B cell (primary cell): ENCODE data around the gene CDYL. TPM values are rescaled to one million over a fixed set of nuclear protein-coding genes. Genes with fewer than 3 reads are reported as not detected.
A peak's percentile ranks its signal among the peaks of the same experiment; 100 is the strongest.
"Not testable (repeated sequence)": the region's sequence is repeated elsewhere in the genome, so short reads cannot be mapped to it uniquely, and the experiment has no call there.

Experiments
- ATAC-seq: fragments of 200-7000 bp; cut with Tn5 transposase; one replicate; pipeline ENCODE4 v1.10.0; 2021; ENCODE audit warnings: low read depth, mild to moderate bottlenecking, moderate number of reproducible peaks, moderate library complexity
- CTCF ChIA-PET: fragments of 350-600 bp; sonication (Branson Sonifier 250); formaldehyde crosslinking; loops from one replicate; lab custom pipeline; 2021; ENCODE audit warnings: antibody characterized with exemption, inconsistent platforms; lab: Charles Lee
- POLR2A ChIA-PET: fragments of 350-600 bp; sonication (Branson Sonifier 250); formaldehyde crosslinking; loops from one replicate; lab custom pipeline; 2021; ENCODE audit warnings: antibody characterized with exemption; lab: Charles Lee
- DNase-seq: peaks from one replicate; pipeline ENCODE4 v3.0.0; 2013
- H2AFZ ChIP-seq: 2 replicates; pipeline ENCODE4 v1.6.1; 2012; ENCODE audit warnings: mild to moderate bottlenecking, low read depth, low read length; ENCODE audit not compliant: insufficient read depth, poor library complexity, severe bottlenecking
- H3K27ac ChIP-seq, 2 donors: 1 replicate in 1 of 2; 2 replicates in 1 of 2; pipeline ENCODE4 v1.5.1; 2012 to 2013; ENCODE audit warnings: low read length in 2 of 2, mild to moderate bottlenecking in 2 of 2, moderate library complexity in 1 of 2
- H3K27me3 ChIP-seq, 4 experiments: fragments of 200-600 bp in 1 of 4; sonication (generic) in 1 of 4; replicated peaks in 1 of 4; 1 replicate in 2 of 4; 2 replicates in 2 of 4; pipeline versions ENCODE4 v1.6.1 to v1.7.0; 2013 to 2016; ENCODE audit warnings: low read length in 3 of 4, mild to moderate bottlenecking in 2 of 4, mixed read lengths in 1 of 4, moderate library complexity in 1 of 4; ENCODE audit not compliant: insufficient read depth in 4 of 4, control insufficient read depth in 3 of 4; ENCODE audit errors: control extremely low read depth in 1 of 4
- H3K36me3 ChIP-seq, 2 experiments: replicated peaks in 1 of 2; 1 replicate in 1 of 2; 2 replicates in 1 of 2; pipeline versions ENCODE4 v1.6.1 to v1.7.1; 2013; ENCODE audit warnings: low read length in 1 of 2; ENCODE audit not compliant: insufficient read depth in 2 of 2, control insufficient read depth in 1 of 2; ENCODE audit errors: control extremely low read depth in 1 of 2, extremely low read depth in 1 of 2
- H3K4me1 ChIP-seq, 2 donors: fragments of 200-600 bp in 1 of 2; sonication (generic) in 1 of 2; 1 replicate in 1 of 2; 2 replicates in 1 of 2; pipeline versions ENCODE4 v1.5.1 to v1.6.1; 2013 to 2017; ENCODE audit warnings: low read length in 2 of 2; ENCODE audit not compliant: control insufficient read depth in 2 of 2, insufficient read depth in 2 of 2
- H3K4me2 ChIP-seq: replicated peaks from 2 replicates; pipeline ENCODE3; 2012; ENCODE audit warnings: mild to moderate bottlenecking, low read depth, low read length; ENCODE audit not compliant: poor library complexity, severe bottlenecking
- H3K4me3 ChIP-seq, 5 experiments: fragments of 200-600 bp in 1 of 5; sonication (generic) in 1 of 5; 1 replicate in 3 of 5; 2 replicates in 2 of 5; pipeline versions ENCODE4 v1.5.1 to v1.7.0; 2011 to 2016; ENCODE audit warnings: low read length in 4 of 5, mild to moderate bottlenecking in 4 of 5, low read depth in 2 of 5, control low read depth in 1 of 5, moderate library complexity in 1 of 5; ENCODE audit not compliant: insufficient read depth in 1 of 5; ENCODE audit errors: control extremely low read depth in 1 of 5, extremely low read depth in 1 of 5
- H3K79me2 ChIP-seq: fragments of 200-600 bp; sonication (generic); one replicate; pipeline ENCODE4 v1.6.0; 2016; ENCODE audit warnings: low read length; ENCODE audit not compliant: control insufficient read depth, insufficient read depth
- H3K9ac ChIP-seq: fragments of 200-600 bp; sonication (generic); 2 replicates; pipeline ENCODE4 v1.6.1; 2017; ENCODE audit warnings: mild to moderate bottlenecking, low read length, moderate library complexity
- H3K9me3 ChIP-seq, 3 donors: one replicate each; pipeline versions ENCODE4 v1.6.1 to v1.7.1; 2013; ENCODE audit warnings: low read length in 2 of 3; ENCODE audit not compliant: control insufficient read depth in 2 of 3, insufficient read depth in 1 of 3; ENCODE audit errors: control extremely low read depth in 1 of 3
- H4K20me1 ChIP-seq: 2 replicates; pipeline ENCODE4 v1.6.0; 2012; ENCODE audit warnings: mild to moderate bottlenecking, low read length; ENCODE audit not compliant: insufficient read depth, control insufficient read depth, poor library complexity, severe bottlenecking
- H3K27ac Mint-ChIP-seq: one replicate; pipeline ENCODE4 v1.8.0; 2021; ENCODE audit warnings: mixed read lengths
- H3K27me3 Mint-ChIP-seq: one replicate; pipeline ENCODE4 v1.8.0; 2021; ENCODE audit warnings: mixed read lengths
- H3K4me1 Mint-ChIP-seq: one replicate; pipeline ENCODE4 v1.8.0; 2021; ENCODE audit warnings: mixed read lengths
- H3K4me3 Mint-ChIP-seq: one replicate; pipeline ENCODE4 v1.8.0; 2021; ENCODE audit warnings: mixed read lengths
- H3K9me3 Mint-ChIP-seq: one replicate; pipeline ENCODE4 v1.8.0; 2022; ENCODE audit warnings: mixed read lengths; ENCODE audit not compliant: insufficient read depth
- CTCF ChIP-seq: fragments of 200-600 bp; IDR thresholded peaks from one replicate; pipeline ENCODE4 v1.8.0; 2022; ENCODE audit warnings: antibody characterized with exemption, mild to moderate bottlenecking
- EZH2 ChIP-seq: IDR thresholded peaks from 2 replicates; pipeline ENCODE4 v1.6.1; 2012; ENCODE audit warnings: borderline replicate concordance, low read depth, mild to moderate bottlenecking, moderate library complexity, low read length; ENCODE audit not compliant: insufficient read depth, poor library complexity, severe bottlenecking
- WGBS: methylation state at CpG from one replicate; pipeline ENCODE4 v1.1.5; 2013; ENCODE audit warnings: missing lambda C conversion rate; ENCODE audit not compliant: insufficient coverage; 5-methylcytosine and 5-hydroxymethylcytosine counted together
- intact Hi-C: fragments of 100-400 bp; cut with micrococcal nuclease; formaldehyde crosslinking; loops from one replicate; pipeline ENCODE4 v1.10.0; 2022
- polyA plus RNA-seq: library from polyadenylated mRNA; depleted of rRNA; stranded (reverse); fragments of >200 nt; gene quantifications from 2 replicates; pipeline ENCODE4 v1.2.3, GENCODE V29; 2012
- total RNA-seq, 2 donors: library from RNA; stranded (reverse); fragments of 120-200 nt in 1 of 2; gene quantifications; 1 replicate in 1 of 2; 2 replicates in 1 of 2; pipeline versions ENCODE4 v1.2.3 to v1.2.4, GENCODE V29; 2013 to 2022

CDYL gene
- total and polyA plus RNA-seq, 2 donors (not counting 1 experiment from before 2014, with no cell fraction given): 15.6 to 63.0 TPM

- no peaks in the 10 kb centered on the region for H3K27me3 ChIP-seq
- Mint-ChIP-seq H3K9me3 (peaks cover under 1% of the 10 kb centered on the region), H3K4me3 (no peak overlapping the region), H3K4me1 (peaks cover 53% of the 10 kb centered on the region), H3K27me3 (no peaks in the 10 kb centered on the region), H3K27ac (no peak overlapping the region)
- H3K36me3 ChIP-seq: peaks cover 0 to 1% of the 10 kb centered on the region in 2 experiments
- peaks cover 0 to 3% (median under 1%) of the 10 kb centered on the region in 3 donors for H3K9me3 ChIP-seq
- no peaks in the 10 kb centered on the region for H3K4me1 ChIP-seq
- DNase-seq (no peak), ATAC-seq (no peak)
- H4K20me1 ChIP-seq: peaks cover 78% of the 10 kb centered on the region
- TF ChIP-seq EZH2 (no peak), CTCF (no peak)
- whole genome bisulfite sequencing: 75% methylated on average over 2 of the region's 4 CpGs
- intact Hi-C loops: no loop called here
- H3K79me2 ChIP-seq: peaks cover 97% of the 10 kb centered on the region
- H2AFZ ChIP-seq: no peak overlapping the region
- POLR2A ChIA-PET: no interaction called here
- no peak overlapping the region for H3K4me2 ChIP-seq
- no peak overlapping the region for H3K9ac ChIP-seq
- CTCF ChIA-PET: interaction anchor here (0.6 to 2.4 kb wide), 7 partner anchors 9 to 778 kb away, joined by 3 to 7 read pairs (median 4); no protein-coding TSS in a partner anchor
- H3K4me3 ChIP-seq: no peak overlapping the region
- no peak overlapping the region for H3K27ac ChIP-seq
These were observed 73.2 kb downstream of the CDYL start for GRCh38 chr6:4849226-4850022.

DNA sequence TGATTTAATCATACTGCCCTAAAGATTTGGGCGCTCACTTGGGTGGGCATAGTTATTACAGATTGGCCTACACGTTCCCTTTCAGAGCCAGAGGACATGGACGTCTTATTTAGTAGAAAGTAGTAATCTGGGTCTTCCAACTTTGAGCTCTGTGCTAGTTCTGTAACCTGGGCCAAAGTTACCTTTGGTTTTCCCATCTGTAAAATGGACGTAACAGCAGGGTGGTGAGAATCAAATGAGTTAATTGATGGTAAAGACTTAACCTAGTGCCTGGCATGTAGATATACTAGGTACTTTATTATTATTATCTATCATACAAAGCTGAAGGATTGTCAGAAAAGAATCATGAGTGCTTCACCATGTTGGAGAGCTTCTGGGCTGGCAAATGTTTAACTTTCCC, 74.8 kb downstream of the CDYL start:
- no peaks in the 10 kb centered on the region for H3K9me3 ChIP-seq
- no peak overlapping the region for H3K4me3 ChIP-seq
- H2AFZ ChIP-seq: no peak overlapping the region
- H3K4me2 ChIP-seq: no peak overlapping the region
- 100% methylated on average over 3 of the region's 4 CpGs for WGBS
- Mint-ChIP-seq H3K9me3 (no peaks in the 10 kb centered on the region), H3K27me3 (no peaks in the 10 kb centered on the region), H3K27ac (no peak overlapping the region), H3K4me1 (peaks cover 59% of the 10 kb centered on the region), H3K4me3 (no peak overlapping the region)
- ATAC-seq (no peak), DNase-seq (no peak)
- no peak overlapping the region for H3K9ac ChIP-seq
- no peak for TF ChIP-seq EZH2
- TF ChIP-seq CTCF: no peak
- H3K27me3 ChIP-seq: no peaks in the 10 kb centered on the region
- ChIA-PET POLR2A (no interaction called here), CTCF (no interaction called here)
- H3K79me2 ChIP-seq: peaks cover 97% of the 10 kb centered on the region
- intact Hi-C loops: no loop called here
- no peak overlapping the region for H3K27ac ChIP-seq
- H3K4me1 ChIP-seq: no peaks in the 10 kb centered on the region
- peaks cover 74% of the 10 kb centered on the region for H4K20me1 ChIP-seq
- H3K36me3 ChIP-seq: peaks cover 0 to 3% of the 10 kb centered on the region in 2 experiments

DNA sequence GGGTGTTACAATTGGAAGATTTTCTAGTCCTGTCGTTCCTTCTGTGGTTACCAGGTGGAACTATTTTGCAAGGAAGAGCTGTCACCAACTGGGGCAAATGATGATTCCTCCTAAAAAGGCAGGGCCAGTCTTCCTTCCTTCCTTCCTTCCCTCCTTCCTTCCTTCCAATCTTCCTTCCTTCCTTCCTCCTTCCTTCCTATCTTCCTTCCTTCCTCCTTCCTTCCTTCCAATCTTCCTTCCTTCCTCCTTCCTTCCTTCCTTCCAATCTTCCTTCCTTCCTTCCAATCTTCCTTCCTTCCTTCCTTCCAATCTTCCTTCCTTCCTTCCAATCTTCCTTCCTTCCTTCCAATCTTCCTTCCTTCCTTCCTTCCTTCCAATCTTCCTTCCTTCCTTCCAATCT, 76.0 kb downstream of the CDYL start:
- WGBS: no CpG with 5 or more reads among the region's 1 CpG
- intact Hi-C loops, H3K4me2 ChIP-seq, H3K27me3 Mint-ChIP-seq, H3K36me3 ChIP-seq, DNase-seq, H3K9me3 Mint-ChIP-seq, H3K4me3 ChIP-seq, ATAC-seq, H3K9me3 ChIP-seq, H2AFZ ChIP-seq, H3K27ac ChIP-seq, H3K4me1 ChIP-seq, H3K4me3 Mint-ChIP-seq, H3K27me3 ChIP-seq, H3K9ac ChIP-seq: not testable (repeated sequence)
- Histone ChIP-seq H3K79me2 (peaks cover 97% of the 10 kb centered on the region), H4K20me1 (peaks cover 64% of the 10 kb centered on the region)
- Mint-ChIP-seq H3K27ac (peak overlapping the region; percentile 34), H3K4me1 (peaks cover 64% of the 10 kb centered on the region)
- ChIA-PET CTCF (interaction anchor here (1.1 kb wide), 1 partner anchor 33 kb away, joined by 3 read pairs; no protein-coding TSS in a partner anchor), POLR2A (interaction anchor here (0.7 kb wide), 1 partner anchor 9 kb away, joined by 3 read pairs; no protein-coding TSS in a partner anchor)
